Measurements from ENCODE around the gene OPCML.
A peak's percentile ranks its signal among the peaks of the same experiment; 100 is the strongest.

The OPCML gene

GRCh38 chr11:132881622-132882021 is 650.7 kb downstream of the OPCML start:
- TF ChIP-seq, protein P1, sequence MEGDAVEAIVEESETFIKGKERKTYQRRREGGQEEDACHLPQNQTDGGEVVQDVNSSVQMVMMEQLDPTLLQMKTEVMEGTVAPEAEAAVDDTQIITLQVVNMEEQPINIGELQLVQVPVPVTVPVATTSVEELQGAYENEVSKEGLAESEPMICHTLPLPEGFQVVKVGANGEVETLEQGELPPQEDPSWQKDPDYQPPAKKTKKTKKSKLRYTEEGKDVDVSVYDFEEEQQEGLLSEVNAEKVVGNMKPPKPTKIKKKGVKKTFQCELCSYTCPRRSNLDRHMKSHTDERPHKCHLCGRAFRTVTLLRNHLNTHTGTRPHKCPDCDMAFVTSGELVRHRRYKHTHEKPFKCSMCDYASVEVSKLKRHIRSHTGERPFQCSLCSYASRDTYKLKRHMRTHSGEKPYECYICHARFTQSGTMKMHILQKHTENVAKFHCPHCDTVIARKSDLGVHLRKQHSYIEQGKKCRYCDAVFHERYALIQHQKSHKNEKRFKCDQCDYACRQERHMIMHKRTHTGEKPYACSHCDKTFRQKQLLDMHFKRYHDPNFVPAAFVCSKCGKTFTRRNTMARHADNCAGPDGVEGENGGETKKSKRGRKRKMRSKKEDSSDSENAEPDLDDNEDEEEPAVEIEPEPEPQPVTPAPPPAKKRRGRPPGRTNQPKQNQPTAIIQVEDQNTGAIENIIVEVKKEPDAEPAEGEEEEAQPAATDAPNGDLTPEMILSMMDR (IDR thresholded peaks at IDR 0.05; ENCODE audit: insufficient read depth, low read depth, low read length, missing control alignments) = no peak
- H3K4me3 ChIP-seq (ENCODE audit: low read length) = no peak overlapping the region
- no peak for DNase-seq (ENCODE audit: low read depth)

GRCh38 chr11:132878111-132878510 is 654.2 kb downstream of the OPCML start:
- TF ChIP-seq, protein P1 (IDR thresholded peaks at IDR 0.05; ENCODE audit: insufficient read depth, low read depth, low read length, missing control alignments) = no peak
- no peak overlapping the region for H3K4me3 ChIP-seq (ENCODE audit: low read length)
- peak; percentile 61 for DNase-seq (ENCODE audit: low read depth)

DNA sequence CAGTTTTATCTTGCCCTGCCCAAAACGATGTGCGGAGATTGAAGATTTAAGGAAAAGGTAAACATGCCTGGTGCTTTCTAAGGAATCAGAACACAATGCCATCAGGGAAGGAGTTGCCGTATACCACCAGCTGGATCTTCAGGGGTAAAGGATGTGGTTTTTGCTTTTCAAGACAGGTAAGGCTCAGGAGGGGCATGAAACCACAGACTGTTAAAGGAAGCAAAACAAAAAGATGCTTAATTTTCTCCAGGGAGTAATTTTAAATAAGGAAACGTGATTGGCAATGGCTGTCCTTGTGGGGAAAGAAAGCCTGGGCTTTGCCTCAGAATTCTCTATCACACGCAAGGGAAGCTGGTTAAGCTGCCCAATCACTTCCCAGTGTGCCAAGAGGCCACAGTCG is 655.6 kb downstream of the OPCML start:
- DNase-seq (ENCODE audit: low read depth) = no peak
- no peak overlapping the region for H3K4me3 ChIP-seq (ENCODE audit: low read length)
- TF ChIP-seq, protein P1 (IDR thresholded peaks at IDR 0.05; ENCODE audit: insufficient read depth, low read depth, low read length, missing control alignments) = no peak

DNA sequence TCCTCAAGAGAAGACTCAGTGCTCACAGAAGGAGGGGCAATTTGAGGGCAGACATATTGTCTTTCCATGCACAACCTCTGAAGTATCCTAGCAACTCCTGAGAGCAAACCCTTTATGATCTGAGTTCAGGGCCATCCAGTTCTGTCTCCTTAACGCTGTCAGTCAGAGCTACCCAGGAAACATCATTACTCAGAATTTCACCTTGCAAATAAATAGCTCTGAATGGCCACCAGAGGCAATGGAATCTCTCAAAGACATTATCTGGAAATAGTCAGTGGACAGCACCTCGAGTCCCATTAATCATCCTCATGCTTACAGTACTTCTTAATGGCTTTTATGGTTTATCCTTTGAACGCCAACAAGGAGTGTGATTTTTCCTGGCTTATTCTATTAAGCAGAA is 656.1 kb downstream of the OPCML start:
- no peak overlapping the region for H3K4me3 ChIP-seq (ENCODE audit: low read length)
- peak; percentile 9 for DNase-seq (ENCODE audit: low read depth)
- TF ChIP-seq, protein P1 (IDR thresholded peaks at IDR 0.05; ENCODE audit: insufficient read depth, low read depth, low read length, missing control alignments) = no peak

GRCh38 chr11:132874638-132875037 is 657.7 kb downstream of the OPCML start:
- H3K4me3 ChIP-seq (ENCODE audit: low read length) = no peak overlapping the region
- DNase-seq (ENCODE audit: low read depth) = peak; percentile 85
- TF ChIP-seq, protein P1 (IDR thresholded peaks at IDR 0.05; ENCODE audit: insufficient read depth, low read depth, low read length, missing control alignments) = no peak

DNA sequence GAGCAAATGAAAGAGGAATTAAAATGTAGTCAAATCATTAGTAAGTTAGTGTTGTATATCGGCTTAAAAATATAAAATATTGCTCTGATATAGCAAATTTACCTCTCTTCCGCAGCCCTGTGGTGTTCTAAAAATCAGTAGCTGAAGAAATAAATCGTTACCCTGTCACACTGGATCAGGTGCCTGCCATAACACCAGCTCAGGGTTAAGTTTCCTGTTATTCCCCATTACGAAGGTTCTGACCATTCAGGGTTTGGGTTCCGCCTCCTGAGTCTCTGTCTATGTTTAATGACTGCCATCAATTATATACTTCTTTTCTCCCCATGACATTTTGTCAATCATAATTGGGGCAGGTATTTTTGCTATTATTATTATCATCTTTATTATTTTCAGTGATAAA is 658.5 kb downstream of the OPCML start:
- TF ChIP-seq, protein P1 (IDR thresholded peaks at IDR 0.05; ENCODE audit: insufficient read depth, low read depth, low read length, missing control alignments) = no peak
- no peak for DNase-seq (ENCODE audit: low read depth)
- H3K4me3 ChIP-seq (ENCODE audit: low read length) = no peak overlapping the region

DNA sequence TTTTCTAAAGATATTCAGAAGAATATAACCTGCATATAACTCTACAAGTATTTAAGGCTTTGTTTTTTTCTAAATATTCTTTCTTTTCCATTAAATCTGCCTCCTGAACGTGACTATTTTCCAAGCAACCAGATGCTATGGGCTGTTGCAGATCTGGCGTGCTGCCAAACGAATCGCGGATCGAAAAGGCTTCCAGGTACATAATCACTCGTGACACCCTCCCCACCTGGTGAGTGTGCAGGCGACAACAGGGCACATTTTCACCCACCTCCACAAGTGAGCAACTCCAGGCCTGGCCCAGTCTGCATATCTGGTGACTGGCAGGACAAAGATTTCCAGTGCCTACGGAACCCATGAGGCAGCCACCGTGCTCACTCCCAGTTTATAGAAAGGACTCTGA is 660.1 kb downstream of the OPCML start:
- TF ChIP-seq, protein P1 (IDR thresholded peaks at IDR 0.05; ENCODE audit: insufficient read depth, low read depth, low read length, missing control alignments) = no peak
- no peak overlapping the region for H3K4me3 ChIP-seq (ENCODE audit: low read length)
- DNase-seq (ENCODE audit: low read depth) = no peak

All from epithelial cell of esophagus (primary cell).